HG03342 (cell line): Measurements from ENCODE around the gene SLC24A1.

Experiments used
- ATAC-seq: cut with Tn5 transposase; IDR thresholded peaks from one replicate; pipeline ENCODE4 v1.9.1; 2021; ENCODE audit warnings: mild to moderate bottlenecking, moderate library complexity; ENCODE audit not compliant: unreplicated experiment

SLC24A1 gene

GRCh38 chr15:65618560-65619109 lies 3.1 kb upstream of the SLC24A1 start:
- no peak for ATAC-seq

GRCh38 chr15:65619626-65620290 lies 2.0 kb upstream of the SLC24A1 start:
- ATAC-seq: no peak

DNA sequence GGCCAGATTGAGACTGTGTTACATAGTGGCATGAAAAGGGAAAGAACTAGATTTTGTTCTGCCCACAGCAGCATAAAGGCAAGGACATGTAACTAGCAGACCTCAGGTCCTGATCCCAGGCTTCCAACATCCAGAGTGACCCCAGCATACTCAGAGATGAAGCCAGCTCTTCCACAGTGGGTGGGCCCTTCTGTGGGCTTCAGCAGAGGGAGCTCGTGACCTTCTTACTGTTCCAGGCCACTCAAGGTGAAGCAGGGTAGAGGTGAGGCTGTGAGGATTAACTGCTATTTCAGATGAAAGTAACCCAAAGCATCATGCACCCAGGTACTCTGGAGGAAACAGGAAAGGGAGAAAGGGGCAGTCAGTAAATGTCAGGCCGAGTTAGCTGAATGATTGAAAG lies 905 bp upstream of the SLC24A1 start:
- no peak for ATAC-seq

GRCh38 chr15:65623103-65623502 lies 1.4 kb downstream of the SLC24A1 start:
- no peak for ATAC-seq

- no peak for ATAC-seq
These were observed 5.1 kb downstream of the SLC24A1 start for GRCh38 chr15:65626856-65627255.

DNA sequence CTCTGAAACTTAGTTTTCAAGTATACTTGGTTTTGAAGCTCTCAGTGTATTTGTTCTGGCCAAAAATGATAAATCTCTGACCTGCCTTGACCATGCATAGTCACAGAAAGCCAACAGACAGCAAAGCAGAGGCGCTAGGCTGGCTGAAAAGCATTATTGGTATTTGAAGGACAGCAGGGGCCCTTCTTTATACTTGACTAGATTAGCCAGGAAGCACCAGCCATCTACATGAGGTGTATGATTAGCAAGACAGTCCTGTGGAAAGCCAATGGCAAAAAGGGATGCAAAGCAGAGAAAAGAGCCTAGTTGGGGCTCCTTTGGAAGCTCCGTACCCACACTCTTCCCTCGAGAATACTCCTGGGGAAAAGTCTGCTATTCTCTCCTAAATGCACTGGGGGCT lies 7.8 kb downstream of the SLC24A1 start:
- ATAC-seq: no peak

GRCh38 chr15:65630760-65631159 lies 9.0 kb downstream of the SLC24A1 start:
- ATAC-seq: peak; percentile 56

DNA sequence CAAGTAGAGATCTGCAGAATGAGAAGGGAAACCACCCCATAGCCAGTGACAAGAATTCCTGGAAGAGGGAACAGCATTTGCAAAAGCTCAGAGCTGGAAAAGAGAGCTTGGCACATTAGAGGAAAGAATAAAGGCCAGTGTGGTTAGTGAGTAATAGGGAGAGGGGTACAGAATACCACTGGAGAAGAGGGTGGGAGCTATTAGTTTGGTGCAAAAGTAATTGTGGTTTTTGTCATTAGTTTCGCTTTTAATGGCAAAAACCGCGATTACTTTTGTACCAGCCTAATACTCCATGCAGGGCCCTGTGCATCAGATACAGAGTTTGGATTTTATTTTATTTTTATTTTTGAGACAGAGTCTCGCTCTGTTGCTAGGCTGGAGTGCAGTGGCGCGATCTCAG lies 9.8 kb downstream of the SLC24A1 start:
- ATAC-seq: no peak

DNA sequence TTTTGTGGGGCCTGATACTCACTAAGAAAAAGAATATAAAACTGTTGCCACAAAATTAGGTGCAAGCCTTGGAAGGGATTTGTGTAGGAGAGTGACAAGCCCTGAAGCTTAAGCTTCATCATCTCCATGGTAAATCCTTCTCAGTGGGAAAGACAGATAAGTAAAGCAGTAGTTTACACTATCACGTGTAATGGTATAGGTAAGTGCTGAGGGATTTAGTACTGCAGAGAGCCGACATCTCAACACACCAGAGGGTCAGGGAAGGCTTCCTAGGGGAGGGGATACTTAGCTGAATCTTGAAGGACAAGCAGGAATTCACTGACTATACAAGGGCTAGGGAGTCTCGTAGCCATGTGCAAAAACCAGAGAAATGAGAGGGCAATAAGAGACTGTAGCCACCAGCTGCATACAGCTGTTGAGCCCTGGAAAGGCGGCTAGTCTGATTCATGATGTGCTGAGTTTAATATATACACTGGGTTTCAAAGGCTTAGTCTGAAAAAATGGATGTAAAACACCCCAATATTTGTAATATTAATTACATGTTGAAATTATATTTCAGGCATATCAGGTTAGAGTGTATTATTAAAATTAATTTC lies 11.1 kb downstream of the SLC24A1 start:
- ATAC-seq: no peak

DNA sequence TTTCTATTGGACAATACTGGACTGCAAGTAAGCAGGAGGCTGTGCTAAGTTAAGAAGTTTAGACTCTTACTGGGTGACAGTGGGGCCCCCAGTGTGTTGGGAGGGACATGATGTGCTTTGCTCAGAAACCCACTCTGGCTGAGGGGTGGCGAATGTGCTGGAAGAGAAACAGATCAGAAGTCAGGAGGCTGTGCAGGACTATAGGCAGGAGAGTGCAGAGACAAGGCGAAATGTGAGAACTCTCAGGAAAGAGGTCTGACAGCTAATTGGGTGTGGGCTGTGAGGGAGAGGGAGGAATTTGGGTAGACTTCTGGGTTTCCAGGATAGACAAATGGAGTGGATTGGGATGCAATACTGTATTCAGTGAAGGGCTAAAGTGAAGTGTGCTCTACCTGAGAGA lies 12.0 kb downstream of the SLC24A1 start:
- no peak for ATAC-seq

GRCh38 chr15:65634356-65634755 lies 12.6 kb downstream of the SLC24A1 start:
- ATAC-seq: no peak

DNA sequence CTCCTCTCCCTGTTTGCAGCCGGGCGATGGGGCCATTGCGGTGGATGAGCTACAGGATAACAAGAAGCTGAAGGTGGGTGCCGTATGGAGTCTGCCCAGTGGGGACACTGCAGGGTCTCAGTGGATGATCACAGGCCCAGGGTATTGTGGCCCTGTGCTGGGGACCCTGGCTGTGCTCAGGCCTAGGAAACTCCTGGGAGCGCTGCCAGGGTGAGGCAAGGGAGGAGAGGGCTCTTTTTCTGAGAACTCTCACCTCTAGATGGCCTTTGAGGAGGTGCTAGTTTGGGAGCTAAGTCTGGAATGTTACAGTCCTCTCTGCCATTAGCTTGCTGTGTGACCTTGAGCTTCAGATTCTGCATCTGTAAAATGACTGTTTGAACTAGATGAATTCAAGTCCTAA lies 16.4 kb downstream of the SLC24A1 start:
- no peak for ATAC-seq

- ATAC-seq: no peak
These were observed 16.9 kb downstream of the SLC24A1 start for GRCh38 chr15:65638681-65639089.

DNA sequence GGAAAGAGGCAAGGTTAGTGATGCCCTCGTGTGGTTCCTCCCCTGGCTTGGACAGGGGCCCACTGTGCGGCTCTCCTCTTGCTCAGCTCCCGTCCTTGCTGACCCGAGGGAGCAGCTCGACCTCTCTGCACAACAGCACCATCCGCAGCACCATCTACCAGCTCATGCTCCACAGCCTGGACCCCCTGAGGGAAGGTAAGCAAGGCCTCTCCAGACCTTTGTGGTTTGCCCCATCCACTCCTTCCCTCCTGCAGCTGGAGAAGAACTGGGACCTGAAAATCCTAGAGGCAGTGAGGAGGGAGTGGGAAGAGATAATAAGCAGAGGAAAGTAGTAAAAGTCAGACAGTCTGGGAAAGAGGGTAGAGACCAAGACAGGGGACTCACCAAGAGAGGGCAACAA lies 17.8 kb downstream of the SLC24A1 start:
- ATAC-seq: no peak

DNA sequence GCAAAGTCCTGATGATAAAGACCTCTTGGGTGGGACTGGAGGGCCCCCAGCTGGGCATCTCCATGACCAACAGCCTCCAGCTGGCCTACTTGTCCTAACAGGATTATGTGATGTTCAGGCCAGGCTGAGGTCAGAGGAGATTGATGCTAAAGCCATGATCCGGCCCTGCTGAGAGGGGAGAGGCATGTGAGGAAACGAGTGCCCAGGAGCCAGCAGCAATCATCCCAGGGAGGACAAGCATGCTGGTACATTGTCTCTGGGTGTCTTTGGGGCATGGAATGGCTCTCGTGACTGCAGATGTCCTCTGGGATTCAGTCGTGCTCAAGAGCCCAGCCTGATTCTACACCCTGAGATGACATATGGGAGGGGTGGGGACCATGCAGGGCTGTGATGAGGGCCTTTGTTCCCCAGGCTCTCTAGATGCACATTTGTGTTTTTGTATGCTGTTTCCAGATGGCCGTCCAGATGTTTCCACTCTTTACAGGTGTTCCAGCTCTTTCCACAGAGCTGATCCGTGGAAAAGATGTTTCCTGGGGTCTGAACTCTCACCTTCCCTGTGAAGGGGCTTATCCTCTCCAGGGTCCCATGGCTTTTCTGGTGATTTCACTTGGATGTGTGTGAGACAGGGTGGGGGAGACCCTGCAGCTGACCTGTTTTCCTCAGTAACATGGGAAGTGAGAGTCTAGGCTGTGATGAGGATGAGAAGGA lies 20.2 kb downstream of the SLC24A1 start:
- ATAC-seq: no peak

GRCh38 chr15:65642594-65642993 lies 20.9 kb downstream of the SLC24A1 start:
- no peak for ATAC-seq

DNA sequence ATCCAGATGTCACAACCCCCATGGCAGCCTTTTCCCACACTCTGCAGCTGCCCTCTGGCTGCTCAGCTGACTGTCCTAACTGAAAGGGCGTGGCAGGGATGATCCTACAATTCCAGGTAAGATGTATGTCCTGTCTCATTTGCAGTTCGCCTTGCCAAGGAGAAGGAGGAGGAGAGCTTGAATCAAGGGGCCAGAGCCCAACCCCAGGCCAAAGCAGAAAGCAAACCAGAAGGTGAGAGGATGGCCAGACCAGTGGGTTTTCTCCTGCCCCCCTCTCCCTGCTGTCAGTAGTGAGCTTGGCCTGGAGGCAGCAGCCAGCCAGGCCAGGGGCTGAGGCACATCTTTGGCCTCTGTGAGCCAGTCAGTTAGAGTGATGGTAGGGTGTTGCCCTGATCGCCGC lies 22.5 kb downstream of the SLC24A1 start:
- no peak for ATAC-seq

DNA sequence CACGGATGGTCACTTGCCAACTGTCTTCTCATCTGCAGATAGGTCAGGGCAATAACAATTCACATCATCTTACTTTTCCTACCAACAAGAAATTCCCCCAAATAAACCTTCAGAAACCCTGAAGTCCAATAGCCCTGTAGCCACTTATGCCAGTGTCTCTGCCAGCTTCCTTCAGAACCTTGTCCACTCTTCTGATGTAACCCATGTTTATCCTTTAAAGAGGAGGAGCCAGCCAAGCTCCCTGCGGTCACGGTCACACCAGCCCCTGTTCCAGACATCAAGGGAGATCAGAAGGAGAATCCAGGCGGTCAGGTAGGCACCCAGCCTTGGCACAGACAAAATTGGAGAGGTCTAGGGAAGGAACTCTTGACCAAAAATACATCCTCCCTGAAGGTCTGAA lies 23.7 kb downstream of the SLC24A1 start:
- ATAC-seq: no peak

- no peak for ATAC-seq
These were observed 24.7 kb downstream of the SLC24A1 start for GRCh38 chr15:65646486-65646885.

- no peak for ATAC-seq
These were observed 28.7 kb downstream of the SLC24A1 start for GRCh38 chr15:65650312-65651041.

DNA sequence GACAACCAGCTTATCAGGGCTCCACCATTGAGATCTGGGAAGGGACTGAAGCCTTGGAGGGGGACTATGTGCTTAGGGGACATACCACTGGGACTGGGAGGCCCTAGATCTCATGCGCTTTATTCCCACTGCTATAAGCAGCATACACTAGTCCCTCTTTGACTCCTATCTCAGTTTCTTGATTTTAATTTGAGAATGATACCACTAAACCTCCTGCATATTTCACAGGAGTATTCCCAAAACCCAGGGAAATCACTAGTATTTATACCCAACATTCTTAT lies 29.2 kb downstream of the SLC24A1 start:
- no peak for ATAC-seq
